Effector memory CD4-positive, alpha-beta T cell (primary cell): ENCODE measurements around the gene ASB11.

ENCODE experiments used
- DNase-seq, 3 donors: peaks; one replicate each; pipeline ENCODE4 v3.0.0-alpha.2; 2020
- H3K27ac ChIP-seq: 2 replicates; pipeline ENCODE4 v1.7.0; 2013; ENCODE audit warnings: mild to moderate bottlenecking, low read length, moderate library complexity; ENCODE audit not compliant: insufficient read depth, poor library complexity, severe bottlenecking
- H3K27me3 ChIP-seq: replicated peaks from 2 replicates; pipeline ENCODE4 v1.7.0; 2013; ENCODE audit warnings: mild to moderate bottlenecking, low read length; ENCODE audit not compliant: insufficient read depth, control insufficient read depth, poor library complexity, severe bottlenecking
- H3K36me3 ChIP-seq: 2 replicates; pipeline ENCODE4 v1.7.0; 2013; ENCODE audit warnings: mild to moderate bottlenecking, low read length, moderate library complexity; ENCODE audit not compliant: control insufficient read depth, insufficient read depth
- H3K4me1 ChIP-seq: 2 replicates; pipeline ENCODE4 v1.7.0; 2013; ENCODE audit warnings: low read length, mild to moderate bottlenecking; ENCODE audit not compliant: control insufficient read depth, insufficient read depth, poor library complexity, severe bottlenecking
- H3K4me3 ChIP-seq: 2 replicates; pipeline ENCODE4 v1.7.0; 2013; ENCODE audit warnings: low read length, low read depth, mild to moderate bottlenecking; ENCODE audit not compliant: insufficient read depth, poor library complexity, severe bottlenecking
- H3K9me3 ChIP-seq: 2 replicates; pipeline ENCODE4 v1.7.0; 2013; ENCODE audit warnings: mild to moderate bottlenecking, low read length, moderate library complexity; ENCODE audit not compliant: control insufficient read depth

ASB11 gene

DNA sequence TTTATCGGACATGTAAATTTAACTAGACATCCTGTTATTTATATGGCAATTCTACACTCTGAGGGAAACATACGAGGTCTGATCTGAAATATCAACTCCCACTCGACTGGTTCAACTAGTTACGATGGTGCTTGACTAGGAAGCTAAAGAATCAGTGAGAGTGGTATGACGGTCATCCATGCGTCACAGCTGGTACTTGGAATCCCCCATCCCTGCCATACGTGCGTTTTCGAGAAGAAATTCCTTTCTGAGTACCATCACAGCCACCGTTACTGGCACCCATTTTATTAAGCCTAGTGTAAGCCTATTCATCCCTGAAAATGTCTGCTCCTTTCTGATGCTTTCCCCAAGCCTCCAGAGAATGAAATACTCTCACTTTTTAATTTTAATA is 20.6 kb upstream of the ASB11 start:
- no peaks in the 10 kb centered on the region for H3K9me3 ChIP-seq
- peak; percentile 43 to 61 (median 44) for DNase-seq
- peak overlapping the region; percentile 86 for H3K27ac ChIP-seq
- peak overlapping the region; percentile 44 for H3K4me3 ChIP-seq
- no peaks in the 10 kb centered on the region for H3K27me3 ChIP-seq
- H3K36me3 ChIP-seq = no peaks in the 10 kb centered on the region
- H3K4me1 ChIP-seq = peaks cover 3% of the 10 kb centered on the region

- Histone ChIP-seq H3K4me1 (peaks cover 3% of the 10 kb centered on the region), H3K4me3 (peak within 1 kb of the TSS; percentile 68), H3K9me3 (no peaks in the 10 kb centered on the region), H3K27ac (peak within 1 kb of the TSS; percentile 86), H3K27me3 (no peaks in the 10 kb centered on the region), H3K36me3 (no peaks in the 10 kb centered on the region)
- DNase-seq = peak; percentile 86 to 90 (median 89)
Measured at GRCh38 chrX:15335135-15336022, 19.9 kb upstream of the ASB11 start, which contains the start of gene PIGA. Gene PIGA, minus strand, starts transcription at chrX:15335523. Its CDS starts 3,593 bp downstream, at chrX:15331930.

DNA sequence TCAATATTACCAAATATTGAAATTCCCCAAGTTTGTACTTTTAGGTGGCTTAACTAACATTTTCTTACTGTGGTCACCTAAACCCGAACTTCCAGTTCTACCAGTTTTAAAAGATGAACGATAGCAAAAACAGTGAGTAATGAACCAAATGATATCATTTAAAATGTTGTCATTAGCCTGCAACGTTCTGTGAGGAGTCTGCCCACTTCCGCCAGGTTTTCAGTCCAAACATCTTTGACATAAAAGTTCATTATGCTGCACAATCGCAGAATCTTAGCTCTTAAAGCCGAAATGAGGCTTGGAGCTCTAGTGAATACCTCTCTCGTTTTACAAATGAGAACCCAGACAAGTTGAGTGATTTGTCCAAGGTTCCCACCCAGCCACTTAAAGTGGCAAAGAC is 19.1 kb upstream of the ASB11 start:
- Histone ChIP-seq H3K27ac (peak overlapping the region; percentile 86), H3K9me3 (no peaks in the 10 kb centered on the region), H3K4me3 (peak overlapping the region; percentile 68), H3K27me3 (no peaks in the 10 kb centered on the region), H3K36me3 (no peaks in the 10 kb centered on the region), H3K4me1 (peaks cover 3% of the 10 kb centered on the region)
- DNase-seq = peak in 1 of 3 donors; percentile 1

DNA sequence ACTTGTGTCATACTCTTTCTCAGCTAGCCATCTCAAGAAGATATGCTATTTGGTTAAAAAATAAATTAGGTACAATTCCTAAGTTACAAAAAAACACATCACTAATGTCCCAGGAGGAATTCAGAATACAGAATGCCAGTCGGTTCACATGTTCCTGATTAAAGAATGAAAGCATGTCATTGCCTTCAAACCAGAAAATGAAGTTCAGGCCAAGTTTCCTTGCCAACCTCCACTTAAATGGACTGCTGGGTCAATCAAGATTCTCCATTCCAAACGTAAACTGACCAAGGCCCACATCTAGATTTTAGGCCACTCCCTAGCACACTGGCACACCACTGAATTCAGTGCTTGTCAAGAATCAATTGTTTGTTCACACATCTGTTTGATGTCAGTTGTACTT is 13.4 kb upstream of the ASB11 start:
- Histone ChIP-seq H3K27me3 (no peaks in the 10 kb centered on the region), H3K4me1 (peaks cover under 1% of the 10 kb centered on the region), H3K9me3 (no peaks in the 10 kb centered on the region), H3K27ac (no peak overlapping the region), H3K36me3 (peaks cover 4% of the 10 kb centered on the region), H3K4me3 (no peak overlapping the region)
- DNase-seq = no peak

DNA sequence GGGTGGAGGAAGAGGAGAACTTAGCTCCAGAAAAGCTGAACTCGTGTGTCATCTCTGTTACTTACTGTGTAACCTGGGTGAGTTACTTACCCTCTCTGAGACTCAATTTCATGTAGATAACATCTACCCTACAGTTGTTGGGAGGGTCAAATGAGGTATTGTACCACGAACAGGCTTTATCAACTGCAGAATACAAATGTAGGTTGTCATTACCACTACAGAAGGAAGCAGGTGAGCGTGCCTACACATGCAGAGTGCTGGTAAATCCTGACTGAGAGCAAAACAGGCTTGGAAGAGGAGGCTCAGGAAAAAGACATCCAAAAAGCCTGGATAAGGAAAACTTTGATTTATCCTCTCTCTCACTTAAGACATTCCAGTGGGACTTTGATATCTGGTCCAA is 12.7 kb upstream of the ASB11 start:
- Histone ChIP-seq H3K4me1 (no peaks in the 10 kb centered on the region), H3K27me3 (no peaks in the 10 kb centered on the region), H3K36me3 (peaks cover 4% of the 10 kb centered on the region), H3K9me3 (no peaks in the 10 kb centered on the region), H3K4me3 (no peak overlapping the region), H3K27ac (no peak overlapping the region)
- DNase-seq = no peak

DNA sequence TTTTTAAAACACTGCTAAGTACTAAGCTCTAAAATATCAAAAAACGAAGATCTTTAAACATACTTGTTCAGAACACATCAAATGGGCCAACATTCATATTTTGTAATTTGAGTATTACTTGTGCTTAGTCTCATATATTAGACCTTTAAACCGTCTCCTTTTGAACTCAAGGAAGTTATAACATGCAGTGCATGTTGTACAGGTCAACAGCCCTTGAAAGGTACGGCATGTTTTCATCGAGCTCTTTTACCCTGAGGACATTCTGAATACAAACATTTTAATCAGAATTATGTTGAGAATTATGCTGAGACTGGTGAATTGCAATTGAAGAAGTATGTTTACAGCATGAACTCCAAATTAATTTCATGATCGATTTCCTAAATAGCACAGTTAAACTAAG is 7.0 kb upstream of the ASB11 start:
- Histone ChIP-seq H3K4me3 (no peak overlapping the region), H3K4me1 (no peaks in the 10 kb centered on the region), H3K36me3 (peaks cover 1% of the 10 kb centered on the region), H3K27me3 (no peaks in the 10 kb centered on the region), H3K27ac (no peak overlapping the region), H3K9me3 (no peaks in the 10 kb centered on the region)
- no peak for DNase-seq

DNA sequence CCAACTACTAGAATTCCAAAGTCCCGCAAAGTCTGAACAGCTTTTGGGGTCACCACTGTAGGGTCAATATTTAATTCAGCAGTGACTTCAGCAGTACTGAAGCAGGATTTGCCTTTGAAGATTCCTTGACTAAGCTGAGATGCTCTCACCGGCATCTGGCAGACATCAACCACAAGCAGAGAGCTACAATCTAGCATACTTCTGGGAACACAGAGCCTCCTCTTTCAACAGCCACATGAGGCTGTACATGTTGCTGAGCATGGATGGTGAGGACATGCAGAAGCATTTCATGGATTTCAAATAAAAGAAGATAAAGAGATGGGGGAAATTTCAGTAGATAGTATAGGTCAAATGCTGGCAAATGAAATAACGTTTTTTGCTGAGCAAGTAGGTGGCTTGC is 6.6 kb upstream of the ASB11 start:
- H3K27ac ChIP-seq = no peak overlapping the region
- no peak overlapping the region for H3K4me3 ChIP-seq
- no peaks in the 10 kb centered on the region for H3K4me1 ChIP-seq
- H3K9me3 ChIP-seq = no peaks in the 10 kb centered on the region
- DNase-seq = no peak
- no peaks in the 10 kb centered on the region for H3K27me3 ChIP-seq
- H3K36me3 ChIP-seq = no peaks in the 10 kb centered on the region

- H3K27ac ChIP-seq = no peak overlapping the region
- H3K4me3 ChIP-seq = no peak overlapping the region
- no peak for DNase-seq
- H3K9me3 ChIP-seq = no peaks in the 10 kb centered on the region
- no peaks in the 10 kb centered on the region for H3K4me1 ChIP-seq
- H3K27me3 ChIP-seq = no peaks in the 10 kb centered on the region
- H3K36me3 ChIP-seq = no peaks in the 10 kb centered on the region
Measured at GRCh38 chrX:15321447-15321846, 6.0 kb upstream of the ASB11 start.

GRCh38 chrX:15320297-15320696 is 4.9 kb upstream of the ASB11 start:
- Histone ChIP-seq H3K36me3 (no peaks in the 10 kb centered on the region), H3K27me3 (no peaks in the 10 kb centered on the region), H3K4me1 (no peaks in the 10 kb centered on the region), H3K4me3 (no peak overlapping the region), H3K27ac (no peak overlapping the region), H3K9me3 (no peaks in the 10 kb centered on the region)
- no peak for DNase-seq

DNA sequence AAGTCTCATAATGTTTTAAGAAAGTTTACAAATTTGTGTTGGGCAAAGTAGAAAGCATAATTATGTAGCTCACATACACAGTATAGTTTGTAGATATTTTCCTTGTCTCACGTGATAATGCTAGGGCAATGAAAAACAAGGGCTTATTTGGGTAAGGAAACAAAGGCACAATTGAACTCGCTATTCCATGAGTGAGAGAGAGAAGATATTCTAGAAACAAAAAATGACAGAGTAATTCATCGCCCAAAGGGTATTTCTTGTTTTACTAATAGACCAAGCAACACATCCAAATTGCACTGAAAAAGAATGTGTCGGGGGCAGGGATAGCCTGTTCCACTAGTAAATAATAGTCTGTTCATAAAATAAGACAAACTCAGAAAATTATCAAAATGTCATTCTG is 3.6 kb upstream of the ASB11 start:
- no peak for DNase-seq
- Histone ChIP-seq H3K9me3 (no peaks in the 10 kb centered on the region), H3K27ac (no peak overlapping the region), H3K4me3 (no peak overlapping the region), H3K4me1 (no peaks in the 10 kb centered on the region), H3K27me3 (no peaks in the 10 kb centered on the region), H3K36me3 (no peaks in the 10 kb centered on the region)
